Fibroblast of villous mesenchyme (primary cell): Measurements from ENCODE around the gene PTPN18. TPM values are rescaled to one million over a fixed set of nuclear protein-coding genes. Genes with fewer than 3 reads are reported as not detected.

ENCODE experiments used
- DNase-seq: peaks from one replicate; pipeline ENCODE4 v3.0.0-alpha.2; 2010; ENCODE audit warnings: low read depth
- H3K4me3 ChIP-seq: 2 replicates; pipeline ENCODE4 v1.5.1; 2011; ENCODE audit warnings: low read depth, mild to moderate bottlenecking, low read length
- total RNA-seq: library from RNA; depleted of rRNA; stranded (reverse); fragments of >200 nt; gene quantifications from 2 replicates; pipeline ENCODE4 v1.2.3, GENCODE V29; 2012
- TF ChIP-seq, protein P1 (sequence below): IDR thresholded peaks from 2 replicates; pipeline ENCODE4 v1.5.1; 2012; ENCODE audit warnings: low read depth, mild to moderate bottlenecking, low read length; ENCODE audit not compliant: insufficient read depth

PTPN18 gene
- total RNA-seq, 1 donor: 17.7 TPM

DNA sequence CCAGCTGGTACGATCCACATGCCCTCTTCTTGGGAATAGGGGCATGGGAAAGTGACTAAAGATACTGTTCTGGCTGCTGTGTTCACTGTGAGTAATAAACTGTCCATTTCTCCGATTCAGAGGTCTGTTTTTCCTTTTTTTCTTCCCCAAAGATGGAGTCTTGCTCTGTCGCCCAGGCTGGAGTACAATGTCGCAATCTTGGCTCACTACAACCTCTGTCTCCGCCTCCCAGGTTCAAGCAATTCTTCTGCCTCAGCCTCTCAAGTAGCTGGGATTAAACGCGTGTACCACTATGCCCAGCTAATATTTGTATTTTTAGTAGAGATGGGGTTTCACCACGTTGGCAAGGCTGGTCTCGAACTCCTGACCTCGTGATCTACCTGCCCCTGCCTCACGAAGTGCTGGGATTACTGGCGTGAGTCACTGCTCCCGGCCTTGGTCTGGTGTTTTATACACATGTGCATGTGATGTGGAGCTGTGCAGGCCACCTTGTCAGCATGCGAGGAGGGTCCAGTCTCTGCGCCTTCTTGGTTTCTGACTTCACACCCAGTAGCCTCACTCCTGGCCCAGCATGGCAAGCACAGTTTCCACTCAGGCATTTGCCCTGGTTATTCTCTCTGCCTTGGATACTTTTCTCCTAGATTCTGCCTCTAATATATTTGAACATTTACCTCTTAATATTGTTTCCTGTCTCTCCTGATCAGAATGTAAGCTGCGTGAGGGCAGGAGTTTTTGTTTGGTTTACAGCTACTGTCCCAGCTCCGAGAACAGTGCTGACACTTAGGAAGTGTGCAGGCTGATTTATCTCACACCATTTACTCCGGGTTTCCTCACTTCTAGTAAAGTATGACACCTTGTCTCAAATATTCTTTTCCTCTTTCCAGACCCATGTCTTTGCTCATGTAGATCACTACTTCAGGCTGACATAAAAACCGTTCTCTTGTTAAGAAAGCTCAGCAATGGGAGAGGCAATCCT is 19.7 kb downstream of the PTPN18 start:
- TF ChIP-seq, protein P1, sequence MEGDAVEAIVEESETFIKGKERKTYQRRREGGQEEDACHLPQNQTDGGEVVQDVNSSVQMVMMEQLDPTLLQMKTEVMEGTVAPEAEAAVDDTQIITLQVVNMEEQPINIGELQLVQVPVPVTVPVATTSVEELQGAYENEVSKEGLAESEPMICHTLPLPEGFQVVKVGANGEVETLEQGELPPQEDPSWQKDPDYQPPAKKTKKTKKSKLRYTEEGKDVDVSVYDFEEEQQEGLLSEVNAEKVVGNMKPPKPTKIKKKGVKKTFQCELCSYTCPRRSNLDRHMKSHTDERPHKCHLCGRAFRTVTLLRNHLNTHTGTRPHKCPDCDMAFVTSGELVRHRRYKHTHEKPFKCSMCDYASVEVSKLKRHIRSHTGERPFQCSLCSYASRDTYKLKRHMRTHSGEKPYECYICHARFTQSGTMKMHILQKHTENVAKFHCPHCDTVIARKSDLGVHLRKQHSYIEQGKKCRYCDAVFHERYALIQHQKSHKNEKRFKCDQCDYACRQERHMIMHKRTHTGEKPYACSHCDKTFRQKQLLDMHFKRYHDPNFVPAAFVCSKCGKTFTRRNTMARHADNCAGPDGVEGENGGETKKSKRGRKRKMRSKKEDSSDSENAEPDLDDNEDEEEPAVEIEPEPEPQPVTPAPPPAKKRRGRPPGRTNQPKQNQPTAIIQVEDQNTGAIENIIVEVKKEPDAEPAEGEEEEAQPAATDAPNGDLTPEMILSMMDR: no peak
- H3K4me3 ChIP-seq: peak overlapping the region; percentile 4
- DNase-seq: peak; percentile 36

DNA sequence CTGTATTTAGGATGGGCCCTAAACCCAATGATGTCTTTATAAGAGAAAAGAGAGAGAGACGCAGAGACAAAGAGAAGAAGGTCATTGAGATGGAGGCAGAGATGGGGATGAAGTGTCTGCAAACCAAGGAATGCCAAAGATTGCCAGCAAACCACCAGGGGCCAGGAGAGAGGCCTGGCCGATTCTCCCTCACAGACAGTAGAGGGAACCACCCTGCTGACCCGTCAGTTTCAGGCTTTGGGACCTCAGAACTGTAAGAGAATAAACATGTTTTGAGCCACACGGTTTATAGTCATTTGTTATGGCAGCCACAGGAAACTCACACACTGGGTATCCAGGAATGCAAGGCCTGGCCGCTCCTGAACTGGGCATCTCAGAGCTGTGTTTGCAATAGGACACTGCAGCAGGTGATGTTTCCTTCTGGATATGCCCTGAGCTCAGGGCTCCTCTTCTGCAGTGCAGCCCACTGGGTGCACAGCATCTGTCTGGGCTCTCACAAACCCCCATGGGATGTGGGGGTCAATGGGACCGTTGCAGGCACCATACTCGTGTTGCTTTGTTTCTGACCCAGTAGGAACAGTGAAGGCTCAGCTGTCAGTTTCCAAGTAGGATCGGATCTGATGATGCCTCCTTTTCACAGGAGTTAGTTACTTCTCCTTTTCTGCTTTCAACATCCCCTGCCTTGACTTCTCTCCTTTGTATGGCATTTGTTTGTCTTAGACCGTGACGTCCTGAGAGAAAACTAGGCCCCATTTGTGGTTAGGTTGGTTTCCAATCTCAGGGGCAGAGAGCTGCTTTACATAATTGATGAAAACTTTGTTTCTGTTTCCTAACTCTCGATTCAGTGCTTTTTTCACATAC is 20.8 kb downstream of the PTPN18 start:
- TF ChIP-seq, protein P1: peak; percentile 31
- H3K4me3 ChIP-seq: no peak overlapping the region
- no peak for DNase-seq

DNA sequence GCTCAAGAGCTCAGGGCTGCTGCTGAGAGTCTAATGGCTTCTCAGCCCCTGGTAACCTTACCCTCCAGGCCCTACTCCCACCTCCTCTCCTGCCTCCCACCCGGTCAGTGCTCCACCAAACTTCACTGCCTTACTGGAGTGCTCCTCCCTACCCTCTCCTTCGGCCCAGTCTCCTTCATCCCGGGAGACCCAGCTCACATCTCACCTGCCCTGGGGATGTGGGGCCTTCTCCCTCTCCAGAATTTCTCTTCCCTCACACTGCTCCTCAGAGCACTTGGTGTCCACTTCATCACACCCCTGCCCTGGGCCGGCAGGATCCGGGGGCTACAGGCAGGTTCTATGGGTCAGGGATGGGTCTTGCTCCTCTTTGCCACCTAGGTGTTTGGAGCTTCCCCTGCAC is 21.6 kb downstream of the PTPN18 start:
- no peak overlapping the region for H3K4me3 ChIP-seq
- TF ChIP-seq, protein P1: no peak
- DNase-seq: no peak

DNA sequence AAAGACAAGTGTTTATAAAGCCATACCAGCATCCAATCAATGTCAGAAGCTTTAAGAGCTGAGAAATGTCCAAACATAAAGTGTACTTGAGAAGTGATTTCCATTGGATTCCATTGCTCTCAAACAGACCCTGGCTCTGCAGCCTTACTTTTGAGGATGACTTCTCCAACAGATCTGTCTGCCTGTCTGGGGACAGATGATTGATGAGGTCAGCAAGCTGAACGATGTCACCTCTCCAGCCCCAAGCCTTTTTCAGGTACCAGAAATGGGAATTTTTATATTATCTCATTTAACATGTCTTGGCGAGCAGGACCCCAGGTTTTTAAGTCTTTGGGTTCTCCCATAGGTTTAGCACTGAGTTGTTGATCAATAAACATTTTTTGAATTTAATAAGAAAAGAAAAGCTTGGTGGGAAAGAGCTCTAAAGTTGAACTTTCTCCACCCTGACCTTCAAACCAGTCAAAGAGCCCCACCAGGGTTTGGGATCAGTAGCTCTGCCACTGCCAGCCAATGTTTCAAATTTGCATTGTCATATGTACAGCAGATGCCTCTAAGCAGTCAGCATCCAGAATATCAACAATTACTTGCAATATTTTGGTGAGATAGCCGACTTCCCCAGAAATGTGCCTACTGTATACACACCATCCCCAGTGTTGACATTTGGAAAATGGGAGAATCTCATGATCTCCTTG is 22.5 kb downstream of the PTPN18 start:
- no peak for DNase-seq
- H3K4me3 ChIP-seq: no peak overlapping the region
- TF ChIP-seq, protein P1: no peak

DNA sequence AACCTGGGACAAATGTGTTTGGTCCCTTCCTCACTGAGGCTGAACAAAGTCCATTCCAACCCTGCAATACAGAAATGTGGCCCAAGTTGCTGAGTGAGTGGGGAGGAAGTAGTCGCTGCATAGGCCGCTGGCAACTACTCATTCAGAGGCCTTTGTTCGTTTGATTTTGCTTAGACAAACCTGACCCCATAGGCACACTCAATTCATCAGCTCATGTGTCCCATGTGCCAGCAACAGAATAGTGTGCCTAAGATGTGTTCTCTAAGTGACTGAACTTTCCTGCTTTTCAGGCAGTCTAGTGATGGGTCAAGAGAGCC is 23.0 kb downstream of the PTPN18 start:
- no peak for DNase-seq
- TF ChIP-seq, protein P1: no peak
- H3K4me3 ChIP-seq: no peak overlapping the region

GRCh38 chr2:130380096-130380934 is 24.5 kb downstream of the PTPN18 start:
- H3K4me3 ChIP-seq: no peak overlapping the region
- TF ChIP-seq, protein P1: no peak
- DNase-seq: no peak
